ENCODE data around the gene HUS1. TPM values are rescaled to one million over a fixed set of nuclear protein-coding genes. Genes with fewer than 3 reads are reported as not detected.
"Not testable (repeated sequence)": the region's sequence is repeated elsewhere in the genome, so short reads cannot be mapped to it uniquely, and the experiment has no call there.

The HUS1 gene
- 10 to 100 TPM; 34.1 to 57.3 (median 43.5) TPM for polyA plus RNA-seq (ENCODE audit: low read depth in 6 of 6)

DNA sequence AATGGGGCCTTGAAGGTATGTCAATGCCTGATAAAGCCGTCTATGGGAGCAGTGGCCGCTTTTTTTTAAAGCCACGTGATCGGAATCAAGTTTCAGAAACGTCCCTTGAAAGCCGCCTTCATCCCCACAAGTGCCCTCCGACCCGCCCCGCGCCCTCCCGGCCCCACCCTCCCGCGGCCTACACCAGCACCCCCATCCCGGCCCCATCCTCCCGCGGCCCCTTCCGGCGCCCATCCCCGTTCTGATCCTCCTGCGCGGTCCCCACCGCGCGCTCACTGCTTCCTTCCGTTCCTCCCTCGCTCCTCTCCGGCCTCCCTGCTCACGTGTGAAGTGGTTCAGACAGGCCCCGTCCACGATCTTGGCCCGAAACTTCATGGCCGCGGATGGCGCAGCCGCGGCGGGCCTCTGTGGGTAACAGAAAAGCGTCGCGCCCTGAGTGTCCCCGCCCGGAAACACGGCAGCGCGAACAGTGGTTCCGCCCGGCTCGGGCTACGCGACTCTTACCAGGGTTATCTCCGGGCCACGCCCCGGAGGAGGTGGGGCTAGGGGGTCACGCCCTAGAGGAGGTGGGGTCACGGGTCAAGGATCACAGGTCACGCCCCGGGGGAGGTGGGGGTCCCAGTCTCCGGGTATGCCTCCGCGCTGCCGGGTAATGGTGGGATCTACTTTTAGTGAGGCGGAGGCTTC, at the start of gene HUS1:
Gene HUS1, minus strand, starts transcription at position 471 of the 687 bp plus-strand sequence. Its CDS starts 96 bp downstream, at position 375.
- peak within 1 kb of the TSS; percentile 89 to 100 (median 98) for H3K4me3 Mint-ChIP-seq
- peaks cover 13 to 20% of the 10 kb centered on the region in 2 donors for H3K36me3 Mint-ChIP-seq
- peak; percentile 87 for DNase-seq
- no peaks in the 10 kb centered on the region for H3K9me3 Mint-ChIP-seq
- H3K4me1 Mint-ChIP-seq: peaks cover 18 to 32% (median 26%) of the 10 kb centered on the region in 3 donors
- no peaks in the 10 kb centered on the region for H3K27me3 Mint-ChIP-seq
- peak; percentile 97 to 98 for ATAC-seq (ENCODE audit: low read depth in 2 of 2)
- peak within 1 kb of the TSS; percentile 95 to 100 (median 99) for H3K27ac Mint-ChIP-seq

DNA sequence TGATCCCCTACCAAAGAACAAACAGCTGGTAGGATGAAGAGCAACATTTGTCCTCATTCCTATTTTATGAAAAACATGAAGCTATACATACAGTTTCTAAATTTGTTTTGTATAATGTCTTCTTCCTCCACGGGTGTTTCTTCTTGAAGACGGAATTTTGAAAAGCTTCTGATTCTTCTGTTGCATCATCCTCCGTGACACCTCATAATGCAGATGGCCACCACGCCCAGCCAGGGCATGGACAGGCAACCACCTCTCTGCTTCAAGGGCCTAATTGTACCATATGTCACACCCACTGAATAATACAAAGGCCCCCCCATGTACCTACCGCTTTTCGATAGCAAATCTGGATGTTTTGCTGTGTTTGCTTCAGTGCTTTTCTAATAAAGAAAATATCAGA, 49.5 kb upstream of the HUS1 start, which contains the start of gene SUN3:
Gene SUN3, minus strand, starts transcription at position 170 of the 400 bp plus-strand sequence. Its CDS starts 169 bp downstream, at position 1.
- no peaks in the 10 kb centered on the region for H3K4me1 Mint-ChIP-seq

DNA sequence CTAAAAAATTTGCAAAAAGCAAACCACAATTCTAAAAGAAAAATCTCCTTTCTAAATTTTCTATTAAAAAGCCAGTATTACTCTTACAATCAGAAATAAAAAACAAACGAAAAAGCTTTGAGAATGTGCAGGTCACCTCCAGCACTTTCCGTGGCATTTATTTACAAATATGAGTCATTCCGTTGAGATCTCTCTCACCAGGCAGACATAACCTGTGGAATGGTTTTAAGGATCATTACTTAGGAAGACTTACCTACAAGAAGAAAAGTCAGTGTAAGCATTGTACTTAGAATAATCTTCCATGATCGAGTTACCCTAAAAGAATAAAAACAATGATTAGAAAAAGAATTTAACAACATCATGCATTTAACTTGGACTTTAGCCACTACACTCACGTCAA, 46.2 kb upstream of the HUS1 start:
- H3K4me1 Mint-ChIP-seq: no peaks in the 10 kb centered on the region
- no peak overlapping the region for H3K4me3 Mint-ChIP-seq
- ATAC-seq (ENCODE audit: low read depth in 2 of 2) (no peak), DNase-seq (no peak)
- peaks cover 7 to 45% (median 23%) of the 10 kb centered on the region in 7 donors for H3K9me3 Mint-ChIP-seq
- no peak overlapping the region for H3K27ac Mint-ChIP-seq
- peaks cover 9 to 70% (median 49%) of the 10 kb centered on the region in 3 donors for H3K27me3 Mint-ChIP-seq
- H3K36me3 Mint-ChIP-seq: peaks cover 0 to 12% of the 10 kb centered on the region in 2 donors

More for the DNA sequence above, 49.5 kb upstream of the HUS1 start, which contains the start of gene SUN3:
- H3K9me3 Mint-ChIP-seq: peaks cover 0 to 14% (median 6%) of the 10 kb centered on the region in 7 donors
- no peaks in the 10 kb centered on the region for H3K36me3 Mint-ChIP-seq
- ATAC-seq (ENCODE audit: low read depth in 2 of 2): no peak
- no peak for DNase-seq
- H3K4me3 Mint-ChIP-seq: no peak within 1 kb of the TSS
- no peak within 1 kb of the TSS for H3K27ac Mint-ChIP-seq
- H3K27me3 Mint-ChIP-seq: peaks cover 24 to 73% (median 59%) of the 10 kb centered on the region in 3 donors

DNA sequence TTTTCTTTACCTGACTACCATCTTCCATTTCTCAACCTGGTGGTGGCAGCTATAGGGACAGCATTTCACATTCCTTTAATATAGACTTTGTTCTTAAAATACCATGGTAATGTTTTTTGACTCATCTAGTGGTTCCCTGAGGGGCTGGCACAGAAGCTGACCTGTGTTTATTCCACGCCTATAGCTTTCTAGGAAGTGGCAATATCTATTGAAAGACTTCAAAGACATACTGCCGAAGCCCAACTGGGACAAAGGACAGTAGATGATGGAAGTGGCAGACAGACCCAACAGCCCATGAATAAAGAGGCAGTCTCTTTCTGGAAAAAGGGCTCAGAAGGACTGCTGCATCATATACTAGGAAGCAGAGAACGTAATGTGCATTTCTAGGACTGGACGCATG, 38.3 kb upstream of the HUS1 start:
- no peak for ATAC-seq (ENCODE audit: low read depth in 2 of 2)
- no peaks in the 10 kb centered on the region for H3K4me1 Mint-ChIP-seq
- peaks cover 6 to 42% (median 21%) of the 10 kb centered on the region in 7 donors for H3K9me3 Mint-ChIP-seq
- no peak overlapping the region for H3K4me3 Mint-ChIP-seq
- no peak overlapping the region for H3K27ac Mint-ChIP-seq
- DNase-seq: no peak
- peaks cover 16 to 62% (median 54%) of the 10 kb centered on the region in 3 donors for H3K27me3 Mint-ChIP-seq
- H3K36me3 Mint-ChIP-seq: peaks cover 6 to 21% of the 10 kb centered on the region in 2 donors

DNA sequence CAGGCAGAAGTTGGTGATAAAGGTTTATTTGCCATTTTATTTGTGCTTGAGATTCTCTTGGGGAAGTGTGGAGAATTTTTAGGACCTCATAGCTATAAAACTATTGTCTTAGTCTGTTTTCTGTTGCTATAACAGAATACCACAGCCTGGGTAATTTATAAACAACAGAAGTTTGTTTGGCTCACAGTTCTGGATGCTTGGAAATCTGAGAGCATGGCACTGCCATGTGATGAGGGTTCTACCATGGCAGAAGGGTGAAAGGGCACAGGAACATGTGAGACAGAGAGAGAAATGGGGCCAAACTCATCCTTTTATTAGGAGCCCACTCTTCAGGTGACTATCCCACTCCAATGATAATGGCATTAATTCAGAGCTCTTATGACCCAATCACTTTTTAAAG, 37.2 kb upstream of the HUS1 start:
- Mint-ChIP-seq H3K4me1 (peaks cover 2 to 5% (median 3%) of the 10 kb centered on the region in 3 donors), H3K27ac (no peak overlapping the region), H3K36me3 (peaks cover 6 to 19% of the 10 kb centered on the region in 2 donors), H3K27me3 (peaks cover 16 to 62% (median 48%) of the 10 kb centered on the region in 3 donors), H3K9me3 (peaks cover 6 to 36% (median 15%) of the 10 kb centered on the region in 7 donors), H3K4me3 (no peak overlapping the region)
- ATAC-seq (ENCODE audit: low read depth in 2 of 2): no peak
- no peak for DNase-seq

DNA sequence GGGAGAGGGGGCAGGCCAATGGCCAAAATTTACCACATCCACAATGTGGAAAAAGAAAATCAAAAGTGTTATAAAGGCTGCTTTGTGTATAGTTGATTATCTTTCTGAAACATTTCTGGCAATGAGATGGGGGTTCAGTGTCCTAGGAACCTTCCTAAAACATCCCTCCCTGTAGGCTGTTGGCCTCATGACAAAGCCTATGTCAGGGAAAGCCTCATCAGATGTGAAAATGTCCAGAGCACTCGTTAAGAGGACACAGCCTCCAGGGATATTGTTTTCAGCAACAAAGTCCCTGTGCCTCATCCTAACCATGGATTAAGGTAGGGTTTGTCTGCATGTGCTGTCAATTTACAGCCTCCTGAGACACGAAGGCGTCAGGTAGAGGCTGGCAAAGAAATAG, 32.5 kb upstream of the HUS1 start:
- peaks cover 11% of the 10 kb centered on the region in 3 donors for H3K4me1 Mint-ChIP-seq
- peak overlapping the region in 2 of 6 donors; percentile 18 to 74 for H3K27ac Mint-ChIP-seq
- H3K4me3 Mint-ChIP-seq: peak overlapping the region in 2 of 8 donors; percentile 31 to 50
- no peak for DNase-seq
- no peak for ATAC-seq (ENCODE audit: low read depth in 2 of 2)
- no peaks in the 10 kb centered on the region for H3K36me3 Mint-ChIP-seq
- H3K27me3 Mint-ChIP-seq: peaks cover 0 to 26% (median 10%) of the 10 kb centered on the region in 3 donors
- H3K9me3 Mint-ChIP-seq: peaks cover 0 to 6% (median 0%) of the 10 kb centered on the region in 7 donors

DNA sequence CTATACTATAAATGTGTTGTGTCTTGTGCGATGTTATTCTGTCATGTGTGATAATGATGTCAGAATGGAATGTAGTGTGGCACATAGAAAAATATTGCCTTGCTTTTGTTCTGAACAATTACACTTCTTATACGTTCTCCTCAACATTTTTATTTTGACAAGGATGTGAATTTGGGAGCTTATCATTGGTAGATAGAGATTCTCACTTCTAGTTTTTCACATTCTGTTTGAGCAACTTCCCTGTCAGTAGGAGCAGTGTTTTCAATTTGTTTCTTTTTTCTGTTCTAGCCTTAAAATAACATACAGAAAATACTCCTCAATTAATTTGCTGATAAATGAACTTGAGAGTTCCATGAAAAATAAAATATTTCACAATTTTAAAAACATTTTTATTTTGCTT, 31.9 kb upstream of the HUS1 start:
- Mint-ChIP-seq H3K36me3 (no peaks in the 10 kb centered on the region), H3K4me1 (peaks cover 11% of the 10 kb centered on the region in 3 donors), H3K4me3 (no peak overlapping the region), H3K27me3 (peaks cover 0 to 22% (median 6%) of the 10 kb centered on the region in 3 donors), H3K27ac (peak overlapping the region in 2 of 6 donors; percentile 18 to 74), H3K9me3 (peaks cover 0 to 6% (median 0%) of the 10 kb centered on the region in 7 donors)
- ATAC-seq (ENCODE audit: low read depth in 2 of 2): peak in 1 of 2 donors; percentile 13
- DNase-seq: no peak

DNA sequence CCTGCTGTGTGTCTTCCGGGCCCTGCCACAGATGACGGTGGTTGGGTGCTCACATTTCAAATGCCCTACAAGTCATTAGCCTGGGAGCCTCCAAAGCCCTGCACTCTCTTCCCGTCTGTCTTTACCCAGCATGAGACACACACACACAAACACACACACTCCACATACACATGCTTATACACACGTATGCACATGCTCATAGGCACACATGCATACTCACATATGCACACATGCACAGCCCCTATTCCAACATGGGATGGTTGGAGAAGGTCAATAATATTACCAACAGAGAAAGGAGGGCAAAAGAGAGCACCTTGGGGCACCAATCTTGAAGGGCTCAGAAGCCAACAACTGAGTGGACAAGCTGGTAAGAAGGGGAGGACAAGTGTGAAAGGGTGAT, 30.5 kb upstream of the HUS1 start:
- ATAC-seq (ENCODE audit: low read depth in 2 of 2) (no peak), DNase-seq (no peak)
- no peaks in the 10 kb centered on the region for H3K36me3 Mint-ChIP-seq
- peaks cover 0 to 22% (median 4%) of the 10 kb centered on the region in 3 donors for H3K27me3 Mint-ChIP-seq
- peak overlapping the region in 1 of 6 donors; percentile 17 for H3K27ac Mint-ChIP-seq
- no peak overlapping the region for H3K4me3 Mint-ChIP-seq
- peaks cover 0 to 6% (median 0%) of the 10 kb centered on the region in 7 donors for H3K9me3 Mint-ChIP-seq
- peaks cover 11 to 14% (median 12%) of the 10 kb centered on the region in 3 donors for H3K4me1 Mint-ChIP-seq

DNA sequence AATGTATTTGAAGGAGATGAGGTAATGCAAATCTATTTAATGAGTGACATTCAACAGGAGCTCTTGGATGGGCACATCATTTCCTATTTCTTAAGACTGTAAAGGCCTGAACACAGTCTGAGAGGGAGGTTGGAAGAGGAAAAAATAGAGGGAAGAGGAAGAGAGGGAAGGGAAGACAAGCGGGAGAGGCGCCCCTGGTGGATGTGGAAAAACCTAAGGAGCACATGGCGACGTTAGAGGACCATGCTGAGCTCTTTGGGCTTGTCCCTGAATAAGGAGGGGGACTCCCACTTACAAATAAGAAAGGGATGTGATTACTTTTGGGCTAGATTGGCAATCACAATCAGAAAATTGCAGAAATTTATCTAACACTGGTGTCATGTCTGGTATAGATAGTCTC, 29.8 kb upstream of the HUS1 start:
- no peak overlapping the region for H3K27ac Mint-ChIP-seq
- H3K27me3 Mint-ChIP-seq: peaks cover 0 to 16% (median 5%) of the 10 kb centered on the region in 3 donors
- ATAC-seq (ENCODE audit: low read depth in 2 of 2) (no peak), DNase-seq (no peak)
- peaks cover 14 to 16% (median 15%) of the 10 kb centered on the region in 3 donors for H3K4me1 Mint-ChIP-seq
- H3K36me3 Mint-ChIP-seq: no peaks in the 10 kb centered on the region
- peaks cover 0 to 6% (median 0%) of the 10 kb centered on the region in 7 donors for H3K9me3 Mint-ChIP-seq
- H3K4me3 Mint-ChIP-seq: no peak overlapping the region

DNA sequence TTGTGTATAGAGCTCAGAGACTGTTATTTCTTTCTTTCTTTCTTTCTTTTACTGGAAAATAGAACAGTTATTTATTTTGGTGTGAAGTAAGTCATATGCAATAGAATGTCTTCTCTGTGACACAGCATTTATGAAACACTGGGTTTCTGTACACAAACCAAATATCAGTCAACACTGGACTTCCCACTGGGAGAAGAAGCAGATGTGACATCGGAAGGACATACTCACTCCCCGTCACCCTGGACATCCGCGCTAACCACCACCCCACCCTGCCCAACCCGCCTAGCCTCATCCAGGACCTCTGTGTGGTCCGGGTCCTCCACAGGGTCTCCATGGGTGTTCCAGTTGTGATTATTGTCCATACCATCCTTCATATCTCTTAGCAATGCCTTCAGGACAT, 27.5 kb upstream of the HUS1 start:
- peaks cover 5 to 15% (median 6%) of the 10 kb centered on the region in 3 donors for H3K27me3 Mint-ChIP-seq
- no peaks in the 10 kb centered on the region for H3K9me3 Mint-ChIP-seq
- ATAC-seq (ENCODE audit: low read depth in 2 of 2) (no peak), DNase-seq (no peak)
- H3K4me1 Mint-ChIP-seq: peaks cover 11 to 18% (median 16%) of the 10 kb centered on the region in 3 donors
- no peaks in the 10 kb centered on the region for H3K36me3 Mint-ChIP-seq
- H3K4me3 Mint-ChIP-seq: no peak overlapping the region
- no peak overlapping the region for H3K27ac Mint-ChIP-seq

DNA sequence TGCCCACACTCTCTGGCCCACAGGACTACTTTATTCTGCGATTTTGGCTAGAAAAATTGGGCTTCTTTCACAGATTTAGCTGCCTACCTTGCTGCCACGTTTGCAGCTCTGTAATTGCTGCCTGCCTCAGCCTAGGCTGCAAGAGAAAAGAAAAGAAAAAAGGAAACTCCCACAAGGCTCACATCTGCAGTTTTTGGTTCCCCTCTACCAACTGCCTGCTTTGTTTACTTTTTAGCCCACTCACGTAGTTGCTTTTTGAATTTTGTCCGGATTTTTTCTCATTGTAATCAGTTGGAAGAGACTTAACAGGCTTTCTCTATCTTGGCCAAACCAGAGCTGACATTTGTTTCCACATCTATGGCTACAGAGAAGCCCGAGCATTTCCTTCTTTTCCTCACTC, 25.2 kb upstream of the HUS1 start:
- no peaks in the 10 kb centered on the region for H3K36me3 Mint-ChIP-seq
- peak overlapping the region in 1 of 8 donors; percentile 34 for H3K4me3 Mint-ChIP-seq
- peaks cover 5 to 15% (median 6%) of the 10 kb centered on the region in 3 donors for H3K27me3 Mint-ChIP-seq
- H3K9me3 Mint-ChIP-seq: peaks cover 0 to 3% (median 0%) of the 10 kb centered on the region in 7 donors
- peaks cover 3 to 7% (median 5%) of the 10 kb centered on the region in 3 donors for H3K4me1 Mint-ChIP-seq
- no peak for DNase-seq
- peak overlapping the region in 3 of 6 donors; percentile 8 to 70 (median 39) for H3K27ac Mint-ChIP-seq
- no peak for ATAC-seq (ENCODE audit: low read depth in 2 of 2)

DNA sequence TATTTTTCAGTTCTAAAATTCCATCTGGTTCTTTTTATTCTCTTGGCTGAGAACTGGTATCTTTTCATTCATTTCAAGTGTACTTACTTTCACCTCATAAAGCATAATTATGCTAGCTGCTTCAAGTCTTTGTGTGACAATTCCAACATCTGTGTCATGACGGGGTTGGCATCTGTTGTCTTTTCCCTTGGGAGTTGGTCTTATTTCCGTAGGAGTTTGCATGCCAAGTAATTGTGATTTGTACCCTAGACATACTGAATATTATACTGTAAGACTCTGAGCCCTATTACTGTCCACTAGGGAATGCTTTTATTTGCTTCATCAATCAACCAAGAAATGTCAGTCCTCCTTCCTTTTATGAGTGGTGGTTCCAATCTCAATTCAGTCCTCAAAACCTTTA, 24.6 kb upstream of the HUS1 start:
- Mint-ChIP-seq H3K27me3 (peaks cover 5 to 15% (median 6%) of the 10 kb centered on the region in 3 donors), H3K4me1 (peaks cover 3 to 7% (median 5%) of the 10 kb centered on the region in 3 donors), H3K9me3 (peaks cover 0 to 3% (median 0%) of the 10 kb centered on the region in 7 donors), H3K36me3 (no peaks in the 10 kb centered on the region), H3K27ac (no peak overlapping the region), H3K4me3 (no peak overlapping the region)
- DNase-seq: no peak
- no peak for ATAC-seq (ENCODE audit: low read depth in 2 of 2)

DNA sequence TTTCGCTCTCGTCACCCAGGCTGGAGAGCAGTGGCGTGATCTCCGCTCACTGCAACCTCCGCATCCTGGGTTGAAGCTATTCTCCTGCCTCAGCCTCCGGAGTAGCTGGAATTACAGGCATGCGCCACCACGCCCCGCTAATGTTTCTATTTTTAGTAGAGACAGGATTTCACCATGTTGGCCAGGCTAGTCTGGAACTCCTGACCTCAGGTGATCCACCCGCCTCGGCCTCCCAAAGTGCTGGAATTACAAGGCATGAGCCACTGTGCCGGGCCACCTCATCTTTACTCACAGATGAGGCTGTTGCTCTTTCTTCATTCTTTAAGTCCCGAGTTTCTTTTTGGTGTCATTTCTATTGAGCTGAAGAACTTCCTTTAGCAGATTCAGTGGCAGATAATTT, 20.7 kb upstream of the HUS1 start:
- H3K27ac Mint-ChIP-seq: peak overlapping the region in 1 of 6 donors; percentile 79
- not testable (repeated sequence) for H3K4me1 Mint-ChIP-seq; H3K4me3 Mint-ChIP-seq; H3K36me3 Mint-ChIP-seq; ATAC-seq (ENCODE audit: low read depth in 2 of 2); DNase-seq; H3K27me3 Mint-ChIP-seq; H3K9me3 Mint-ChIP-seq

DNA sequence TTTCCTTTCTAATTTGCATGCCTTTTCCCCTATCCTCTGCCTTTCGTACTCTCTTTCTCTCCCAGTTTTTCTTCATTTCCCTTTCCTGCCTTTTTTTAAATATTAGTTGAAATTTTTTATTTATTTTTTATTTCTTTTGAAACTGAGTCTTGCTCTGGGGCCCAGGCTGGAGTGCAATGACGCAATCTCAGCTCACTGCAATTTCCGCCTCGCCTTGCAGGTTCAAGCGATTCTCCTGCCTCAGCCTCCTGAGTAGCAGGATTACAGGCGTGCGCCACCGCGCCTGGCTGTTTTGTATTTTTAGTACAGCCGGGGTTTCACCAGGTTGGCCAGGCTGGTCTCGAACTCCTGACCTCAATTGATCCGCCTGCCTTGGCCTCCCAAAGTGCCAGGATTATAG, 20.0 kb upstream of the HUS1 start:
- Mint-ChIP-seq H3K27ac (no peak overlapping the region), H3K27me3 (peaks cover 0 to 6% (median 0%) of the 10 kb centered on the region in 3 donors), H3K4me1 (peaks cover 0 to 4% (median 0%) of the 10 kb centered on the region in 3 donors), H3K36me3 (peaks cover 0 to 8% of the 10 kb centered on the region in 2 donors), H3K9me3 (peaks cover 0 to 7% (median 1%) of the 10 kb centered on the region in 7 donors), H3K4me3 (no peak overlapping the region)
- DNase-seq (no peak), ATAC-seq (ENCODE audit: low read depth in 2 of 2) (no peak)

All from naive B cell (primary cell).